H9 (cell line): ENCODE data around the gene TEX22. TPM values are rescaled to one million over a fixed set of nuclear protein-coding genes. Genes with fewer than 3 reads are reported as not detected.

Experiments
- DNase-seq: peaks from one replicate; pipeline ENCODE4 v3.0.0-alpha.2; 2017
- H2AFZ ChIP-seq: one replicate; pipeline ENCODE4 v1.6.1; 2013; ENCODE audit warnings: mild to moderate bottlenecking, low read length, control low read depth, moderate library complexity
- H2AK5ac ChIP-seq: 2 replicates; pipeline ENCODE4 v1.6.1; 2013; ENCODE audit warnings: low read length, control low read depth, mixed read lengths; ENCODE audit not compliant: insufficient read length
- H2BK120ac ChIP-seq: one replicate; pipeline ENCODE4 v1.6.1; 2013; ENCODE audit warnings: low read depth, mild to moderate bottlenecking, low read length, control low read depth, inconsistent platforms; ENCODE audit not compliant: poor library complexity, severe bottlenecking
- H2BK12ac ChIP-seq: 2 replicates; pipeline ENCODE4 v1.6.1; 2013; ENCODE audit warnings: low read length, control low read depth, mixed read lengths, low read depth; ENCODE audit not compliant: insufficient read length
- H2BK15ac ChIP-seq: 2 replicates; pipeline ENCODE4 v1.6.1; 2013; ENCODE audit warnings: low read depth, low read length, control low read depth
- H2BK20ac ChIP-seq: one replicate; pipeline ENCODE4 v1.6.1; 2013; ENCODE audit warnings: low read depth, mild to moderate bottlenecking, low read length, control low read depth, inconsistent platforms; ENCODE audit not compliant: poor library complexity, severe bottlenecking
- H2BK5ac ChIP-seq: 2 replicates; pipeline ENCODE4 v1.6.1; 2013; ENCODE audit warnings: low read length, control low read depth, mixed read lengths; ENCODE audit not compliant: insufficient read length
- H3K14ac ChIP-seq: 2 replicates; pipeline ENCODE4 v1.6.1; 2013; ENCODE audit warnings: low read length, control low read depth; ENCODE audit not compliant: insufficient read depth
- H3K18ac ChIP-seq: 2 replicates; pipeline ENCODE4 v1.6.1; 2013; ENCODE audit warnings: low read depth, mild to moderate bottlenecking, mixed read lengths, low read length, control low read depth; ENCODE audit not compliant: insufficient read length
- H3K23ac ChIP-seq: 2 replicates; pipeline ENCODE4 v1.6.1; 2013; ENCODE audit warnings: low read length, control low read depth, mixed read lengths, low read depth; ENCODE audit not compliant: insufficient read length
- H3K23me2 ChIP-seq: 2 replicates; pipeline ENCODE4 v1.6.1; 2013; ENCODE audit warnings: low read depth, mild to moderate bottlenecking, mixed read lengths, low read length, control low read depth; ENCODE audit not compliant: insufficient read length, poor library complexity, severe bottlenecking
- H3K27ac ChIP-seq: 2 replicates; pipeline ENCODE4 v1.5.1; 2013; ENCODE audit warnings: low read length, control low read depth, mixed read lengths, low read depth; ENCODE audit not compliant: insufficient read length
- H3K27me3 ChIP-seq: 2 replicates; pipeline ENCODE4 v1.6.1; 2013; ENCODE audit warnings: low read length, control low read depth, inconsistent platforms; ENCODE audit not compliant: insufficient read depth
- H3K4ac ChIP-seq: 2 replicates; pipeline ENCODE4 v1.6.1; 2013; ENCODE audit warnings: low read depth, mild to moderate bottlenecking, control low read depth, inconsistent platforms, low read length, moderate library complexity
- H3K4me1 ChIP-seq: 2 replicates; pipeline ENCODE4 v1.6.1; 2013; ENCODE audit warnings: low read length, control low read depth, inconsistent platforms; ENCODE audit not compliant: insufficient read depth
- H3K4me2 ChIP-seq: 2 replicates; pipeline ENCODE4 v1.6.1; 2013; ENCODE audit warnings: low read length, control low read depth, mixed read lengths; ENCODE audit not compliant: insufficient read length, insufficient read depth
- H3K56ac ChIP-seq: 2 replicates; pipeline ENCODE4 v1.6.1; 2013; ENCODE audit warnings: low read depth, mild to moderate bottlenecking, mixed read lengths, low read length, control low read depth; ENCODE audit not compliant: insufficient read length
- H3K79me1 ChIP-seq: 2 replicates; pipeline ENCODE4 v1.6.1; 2013; ENCODE audit warnings: low read depth, mild to moderate bottlenecking, moderate library complexity, low read length, control low read depth, inconsistent platforms; ENCODE audit not compliant: insufficient read depth, poor library complexity, severe bottlenecking
- H3K79me2 ChIP-seq: 2 replicates; pipeline ENCODE4 v1.6.1; 2013; ENCODE audit warnings: low read length, control low read depth, inconsistent platforms; ENCODE audit not compliant: insufficient read depth
- H3K9ac ChIP-seq: 2 replicates; pipeline ENCODE4 v1.6.1; 2013; ENCODE audit warnings: low read length, control low read depth, mixed read lengths; ENCODE audit not compliant: insufficient read length; ENCODE audit errors: extremely low read depth
- H3K9me3 ChIP-seq: one replicate; pipeline ENCODE4 v1.6.1; 2013; ENCODE audit warnings: low read depth, low read length, inconsistent platforms; ENCODE audit not compliant: control insufficient read depth
- H3T11ph ChIP-seq: one replicate; pipeline ENCODE4 v1.6.1; 2013; ENCODE audit warnings: mild to moderate bottlenecking, low read length, control low read depth, inconsistent platforms
- H4K20me1 ChIP-seq: one replicate; pipeline ENCODE4 v1.6.1; 2013; ENCODE audit not compliant: control insufficient read depth, insufficient read length, insufficient read depth
- H4K5ac ChIP-seq: 2 replicates; pipeline ENCODE4 v1.6.1; 2013; ENCODE audit warnings: low read depth, mild to moderate bottlenecking, mixed read lengths, low read length, control low read depth; ENCODE audit not compliant: insufficient read length
- H4K8ac ChIP-seq: replicated peaks from 2 replicates; pipeline ENCODE4 v1.6.1; 2013; ENCODE audit warnings: low read length, control low read depth, mixed read lengths, low read depth; ENCODE audit not compliant: insufficient read length
- H4K91ac ChIP-seq: 2 replicates; pipeline ENCODE4 v1.6.1; 2013; ENCODE audit warnings: low read depth, mild to moderate bottlenecking, moderate library complexity, mixed read lengths, low read length, control low read depth; ENCODE audit not compliant: insufficient read length
- H3K27ac Mint-ChIP-seq, 3 experiments: 2 replicates in 2 of 3; 3 replicates in 1 of 3; pipeline ENCODE4 v1.8.0; 2020 to 2021; ENCODE audit warnings: mixed read lengths in 3 of 3, mild to moderate bottlenecking in 1 of 3, moderate library complexity in 1 of 3
- H3K27me3 Mint-ChIP-seq: 2 replicates; pipeline ENCODE4 v1.8.0; 2021; ENCODE audit warnings: low read depth, mild to moderate bottlenecking, moderate library complexity, mixed read lengths
- H3K36me3 Mint-ChIP-seq, 3 experiments: 2 replicates in 2 of 3; 3 replicates in 1 of 3; pipeline ENCODE4 v1.8.0; 2020 to 2021; ENCODE audit warnings: low read depth in 3 of 3, mixed read lengths in 3 of 3; ENCODE audit not compliant: insufficient read depth in 1 of 3
- H3K4me1 Mint-ChIP-seq, 2 experiments: 2 replicates each; pipeline ENCODE4 v1.8.0; 2020; ENCODE audit warnings: mixed read lengths in 2 of 2
- H3K4me3 Mint-ChIP-seq, 2 experiments: 2 replicates in 1 of 2; 3 replicates in 1 of 2; pipeline ENCODE4 v1.8.0; 2020 to 2021; ENCODE audit warnings: mild to moderate bottlenecking in 2 of 2, mixed read lengths in 2 of 2, moderate library complexity in 1 of 2
- H3K9me3 Mint-ChIP-seq, 2 experiments: 2 replicates in 1 of 2; 3 replicates in 1 of 2; pipeline ENCODE4 v1.8.0; 2020; ENCODE audit warnings: mild to moderate bottlenecking in 2 of 2, mixed read lengths in 2 of 2, moderate library complexity in 1 of 2
- WGBS: extraction: QIAGEN DNeasy Blood & Tissue Kit; methylation state at CpG from one replicate; pipeline ENCODE4 v1.1.7; 2013; ENCODE audit warnings: missing lambda C conversion rate, low lambda C conversion rate, mixed read lengths; ENCODE audit not compliant: insufficient read length; ENCODE audit errors: extremely low coverage; 5-methylcytosine and 5-hydroxymethylcytosine counted together
- total RNA-seq: library from RNA; stranded (reverse); gene quantifications from 2 replicates; pipeline ENCODE4 v1.2.1, GENCODE V29; 2021
- TF ChIP-seq, protein P1 (sequence below): fragments of 200-600 bp; sonication (generic); conservative IDR thresholded peaks from 3 replicates; pipeline ENCODE4 v1.8.0; 2021; ENCODE audit warnings: antibody characterized with exemption, mild to moderate bottlenecking

TEX22 gene
- total RNA-seq, 1 experiment from 2014 or later = 0.83 TPM

DNA sequence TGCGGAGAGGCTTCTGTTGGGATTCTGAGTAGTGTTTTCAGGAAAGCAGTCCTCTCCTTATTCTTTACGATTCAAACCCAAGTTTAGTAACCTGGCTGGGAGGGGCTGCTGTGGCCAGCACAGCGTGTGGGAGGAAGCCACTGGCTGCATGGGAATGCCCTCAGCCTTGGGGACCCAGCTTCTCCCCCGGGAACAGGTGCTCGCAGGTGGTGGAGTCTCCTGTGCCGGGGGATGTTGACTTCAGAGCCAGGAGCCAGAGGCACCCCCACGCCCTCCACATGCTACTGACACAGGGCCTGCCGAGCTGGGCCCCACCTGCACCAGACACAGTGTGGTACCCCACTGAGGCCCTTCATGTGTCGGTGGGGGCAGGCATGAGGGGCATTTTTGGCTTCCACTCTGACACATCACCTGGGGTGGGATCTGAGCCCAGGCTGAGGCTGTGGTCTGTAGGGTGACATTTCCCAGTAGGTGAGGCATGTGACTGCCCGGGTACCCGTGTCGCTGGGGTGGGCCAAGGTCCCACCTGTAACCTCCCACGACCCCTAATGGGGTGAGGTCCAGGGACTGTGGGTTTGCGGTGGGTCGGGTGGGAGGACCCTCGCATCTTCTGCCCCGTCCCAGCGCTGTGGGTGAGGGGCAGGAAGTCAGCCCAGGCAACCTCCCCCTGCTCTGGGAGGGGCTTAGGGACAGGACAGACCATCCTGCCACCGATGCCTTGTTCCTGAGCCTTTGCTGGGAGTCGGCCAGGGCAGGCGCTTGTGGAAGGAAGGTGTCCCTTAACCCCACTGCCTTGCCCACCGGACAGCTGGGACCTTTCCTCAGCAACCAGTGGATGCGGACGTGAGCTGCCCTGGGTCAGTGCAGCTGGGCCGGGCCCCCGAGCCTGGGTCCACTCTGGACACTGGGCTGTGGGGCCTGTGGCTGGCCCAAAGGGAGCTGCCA, 47.8 kb downstream of the TEX22 start:
- Mint-ChIP-seq H3K4me3 (no peak overlapping the region), H3K4me1 (no peaks in the 10 kb centered on the region), H3K9me3 (no peaks in the 10 kb centered on the region), H3K27ac (peak overlapping the region in 1 of 3 experiments; percentile 63; a peak in 1 of 7 replicates), H3K27me3 (no peaks in the 10 kb centered on the region), H3K36me3 (peaks cover 17 to 43% (median 33%) of the 10 kb centered on the region in 3 experiments; a peak in 6 of 7 replicates)
- Histone ChIP-seq H3K23me2 (no peaks in the 10 kb centered on the region), H2AFZ (no peak overlapping the region), H3K4me2 (no peak overlapping the region), H2BK12ac (no peak overlapping the region), H3K79me1 (no peaks in the 10 kb centered on the region), H2AK5ac (no peak overlapping the region), H3K4ac (no peak overlapping the region), H3K4me1 (no peaks in the 10 kb centered on the region), H3K18ac (no peak overlapping the region), H3K79me2 (no peaks in the 10 kb centered on the region), H3K56ac (no peak overlapping the region), H2BK15ac (no peak overlapping the region; the same call in 1 of the 2 replicates), H3K9ac (no peak overlapping the region), H2BK5ac (no peak overlapping the region), H4K5ac (no peak overlapping the region), H4K91ac (no peak overlapping the region), H3K27me3 (no peaks in the 10 kb centered on the region), H2BK20ac (no peak overlapping the region), H3K9me3 (no peaks in the 10 kb centered on the region), H3T11ph (no peak overlapping the region), H4K20me1 (no peaks in the 10 kb centered on the region), H4K8ac (no peak overlapping the region), H3K27ac (no peak overlapping the region), H2BK120ac (no peak overlapping the region), H3K23ac (no peak overlapping the region), H3K14ac (no peak overlapping the region; the same call in 1 of the 2 replicates)
- TF ChIP-seq, protein P1, sequence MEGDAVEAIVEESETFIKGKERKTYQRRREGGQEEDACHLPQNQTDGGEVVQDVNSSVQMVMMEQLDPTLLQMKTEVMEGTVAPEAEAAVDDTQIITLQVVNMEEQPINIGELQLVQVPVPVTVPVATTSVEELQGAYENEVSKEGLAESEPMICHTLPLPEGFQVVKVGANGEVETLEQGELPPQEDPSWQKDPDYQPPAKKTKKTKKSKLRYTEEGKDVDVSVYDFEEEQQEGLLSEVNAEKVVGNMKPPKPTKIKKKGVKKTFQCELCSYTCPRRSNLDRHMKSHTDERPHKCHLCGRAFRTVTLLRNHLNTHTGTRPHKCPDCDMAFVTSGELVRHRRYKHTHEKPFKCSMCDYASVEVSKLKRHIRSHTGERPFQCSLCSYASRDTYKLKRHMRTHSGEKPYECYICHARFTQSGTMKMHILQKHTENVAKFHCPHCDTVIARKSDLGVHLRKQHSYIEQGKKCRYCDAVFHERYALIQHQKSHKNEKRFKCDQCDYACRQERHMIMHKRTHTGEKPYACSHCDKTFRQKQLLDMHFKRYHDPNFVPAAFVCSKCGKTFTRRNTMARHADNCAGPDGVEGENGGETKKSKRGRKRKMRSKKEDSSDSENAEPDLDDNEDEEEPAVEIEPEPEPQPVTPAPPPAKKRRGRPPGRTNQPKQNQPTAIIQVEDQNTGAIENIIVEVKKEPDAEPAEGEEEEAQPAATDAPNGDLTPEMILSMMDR = no peak
- no CpG with 5 or more reads among the region's 26 CpGs for WGBS
- DNase-seq = no peak
